SK-N-SH treated with all-trans-retinoic acid at 6 μM for 48 hours (cell line): ENCODE results near the gene ENO2.

ENCODE experiments used
- CREB5 ChIP-seq: fragments of 250-450 bp; sonication (Bioruptor Pico); IDR thresholded peaks from 2 replicates; pipeline ENCODE4 v1.5.1; 2020; ENCODE audit warnings: low read depth, mild to moderate bottlenecking, moderate library complexity
- ISL1 ChIP-seq: fragments of 250-450 bp; sonication (Bioruptor Pico); IDR thresholded peaks from 2 replicates; pipeline ENCODE4 v2.1.2; 2022; ENCODE audit warnings: mild to moderate bottlenecking, moderate library complexity
- TSHZ2 ChIP-seq: fragments of 250-450 bp; sonication (Bioruptor Pico); IDR thresholded peaks from 2 replicates; pipeline ENCODE4 v1.5.0; 2020; ENCODE audit warnings: mild to moderate bottlenecking, moderate library complexity
- ZFP3 ChIP-seq: fragments of 250-450 bp; sonication (Bioruptor Pico); IDR thresholded peaks from 2 replicates; pipeline ENCODE4 v1.5.0; 2020; ENCODE audit warnings: mild to moderate bottlenecking, moderate library complexity
- ZNF70 ChIP-seq: fragments of 450-650 bp; formaldehyde crosslinking; IDR thresholded peaks from 2 replicates; pipeline ENCODE4 v1.5.0; 2020; ENCODE audit warnings: mild to moderate bottlenecking, moderate library complexity
- TF ChIP-seq, protein P1 (sequence below): fragments of 250-450 bp; sonication (Bioruptor Pico); IDR thresholded peaks from 2 replicates; pipeline ENCODE4 v1.8.0; 2020; ENCODE audit warnings: mild to moderate bottlenecking, moderate library complexity, borderline replicate concordance
- TF ChIP-seq, protein P2 (sequence below): fragments of 250-450 bp; sonication (Bioruptor Pico); IDR thresholded peaks from 2 replicates; pipeline ENCODE4 v1.8.0; 2021; ENCODE audit warnings: low read depth, mild to moderate bottlenecking, moderate library complexity, borderline replicate concordance

DNA sequence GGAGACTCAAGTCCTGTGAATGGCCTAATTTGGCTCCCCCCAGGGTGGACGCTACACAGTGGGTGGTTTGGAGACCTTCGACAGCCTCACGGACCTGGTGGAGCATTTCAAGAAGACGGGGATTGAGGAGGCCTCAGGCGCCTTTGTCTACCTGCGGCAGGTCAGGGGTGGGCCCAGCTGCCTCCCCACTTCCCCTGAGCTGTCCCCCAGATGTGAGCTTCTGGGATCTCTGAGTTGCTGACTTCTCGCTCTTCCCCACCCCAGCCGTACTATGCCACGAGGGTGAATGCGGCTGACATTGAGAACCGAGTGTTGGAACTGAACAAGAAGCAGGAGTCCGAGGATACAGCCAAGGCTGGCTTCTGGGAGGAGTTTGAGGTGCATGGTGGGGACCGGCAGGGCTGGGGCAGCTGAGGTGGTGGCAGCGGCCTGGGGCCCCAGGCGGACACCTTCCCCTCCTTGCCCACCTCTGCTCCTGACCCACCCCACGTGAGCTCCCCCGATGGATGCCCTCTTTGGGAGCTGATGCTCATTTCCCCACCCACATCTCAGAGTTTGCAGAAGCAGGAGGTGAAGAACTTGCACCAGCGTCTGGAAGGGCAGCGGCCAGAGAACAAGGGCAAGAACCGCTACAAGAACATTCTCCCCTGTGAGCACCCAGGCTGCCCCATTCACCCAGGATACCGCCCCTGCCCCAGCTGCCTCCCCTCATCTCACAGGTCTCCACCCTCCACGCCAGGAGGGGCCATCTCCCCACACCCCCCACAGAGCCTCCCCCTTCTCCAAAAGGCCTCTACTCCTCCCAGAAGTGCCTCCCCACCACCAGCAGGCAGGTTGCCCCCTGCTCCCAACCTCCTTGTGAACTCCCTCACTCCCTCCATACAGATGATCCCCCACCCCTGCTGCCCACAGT is 41.0 kb downstream of the ENO2 start:
- no peak for TF ChIP-seq CREB5 (CRISPR knock-in tag)
- TF ChIP-seq, protein P1, sequence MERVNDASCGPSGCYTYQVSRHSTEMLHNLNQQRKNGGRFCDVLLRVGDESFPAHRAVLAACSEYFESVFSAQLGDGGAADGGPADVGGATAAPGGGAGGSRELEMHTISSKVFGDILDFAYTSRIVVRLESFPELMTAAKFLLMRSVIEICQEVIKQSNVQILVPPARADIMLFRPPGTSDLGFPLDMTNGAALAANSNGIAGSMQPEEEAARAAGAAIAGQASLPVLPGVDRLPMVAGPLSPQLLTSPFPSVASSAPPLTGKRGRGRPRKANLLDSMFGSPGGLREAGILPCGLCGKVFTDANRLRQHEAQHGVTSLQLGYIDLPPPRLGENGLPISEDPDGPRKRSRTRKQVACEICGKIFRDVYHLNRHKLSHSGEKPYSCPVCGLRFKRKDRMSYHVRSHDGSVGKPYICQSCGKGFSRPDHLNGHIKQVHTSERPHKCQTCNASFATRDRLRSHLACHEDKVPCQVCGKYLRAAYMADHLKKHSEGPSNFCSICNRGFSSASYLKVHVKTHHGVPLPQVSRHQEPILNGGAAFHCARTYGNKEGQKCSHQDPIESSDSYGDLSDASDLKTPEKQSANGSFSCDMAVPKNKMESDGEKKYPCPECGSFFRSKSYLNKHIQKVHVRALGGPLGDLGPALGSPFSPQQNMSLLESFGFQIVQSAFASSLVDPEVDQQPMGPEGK (CRISPR knock-in tag), result no peak
- TF ChIP-seq TSHZ2 (CRISPR knock-in tag), result no peak
- no peak for TF ChIP-seq ZFP3
- TF ChIP-seq, protein P2, sequence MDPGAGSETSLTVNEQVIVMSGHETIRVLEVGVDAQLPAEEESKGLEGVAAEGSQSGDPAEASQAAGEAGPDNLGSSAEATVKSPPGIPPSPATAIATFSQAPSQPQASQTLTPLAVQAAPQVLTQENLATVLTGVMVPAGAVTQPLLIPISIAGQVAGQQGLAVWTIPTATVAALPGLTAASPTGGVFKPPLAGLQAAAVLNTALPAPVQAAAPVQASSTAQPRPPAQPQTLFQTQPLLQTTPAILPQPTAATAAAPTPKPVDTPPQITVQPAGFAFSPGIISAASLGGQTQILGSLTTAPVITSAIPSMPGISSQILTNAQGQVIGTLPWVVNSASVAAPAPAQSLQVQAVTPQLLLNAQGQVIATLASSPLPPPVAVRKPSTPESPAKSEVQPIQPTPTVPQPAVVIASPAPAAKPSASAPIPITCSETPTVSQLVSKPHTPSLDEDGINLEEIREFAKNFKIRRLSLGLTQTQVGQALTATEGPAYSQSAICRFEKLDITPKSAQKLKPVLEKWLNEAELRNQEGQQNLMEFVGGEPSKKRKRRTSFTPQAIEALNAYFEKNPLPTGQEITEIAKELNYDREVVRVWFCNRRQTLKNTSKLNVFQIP, result no peak
- TF ChIP-seq ISL1 (CRISPR knock-in tag), result no peak
- TF ChIP-seq ZNF70 (CRISPR knock-in tag), result no peak
